ENCODE results near the gene NHS. TPM values are rescaled to one million over a fixed set of nuclear protein-coding genes. Genes with fewer than 3 reads are reported as not detected.
"Not testable (repeated sequence)": the region's sequence is repeated elsewhere in the genome, so short reads cannot be mapped to it uniquely, and the experiment has no call there.

The NHS gene
- total RNA-seq, 1 donor from 2014 or later = 117 TPM

DNA sequence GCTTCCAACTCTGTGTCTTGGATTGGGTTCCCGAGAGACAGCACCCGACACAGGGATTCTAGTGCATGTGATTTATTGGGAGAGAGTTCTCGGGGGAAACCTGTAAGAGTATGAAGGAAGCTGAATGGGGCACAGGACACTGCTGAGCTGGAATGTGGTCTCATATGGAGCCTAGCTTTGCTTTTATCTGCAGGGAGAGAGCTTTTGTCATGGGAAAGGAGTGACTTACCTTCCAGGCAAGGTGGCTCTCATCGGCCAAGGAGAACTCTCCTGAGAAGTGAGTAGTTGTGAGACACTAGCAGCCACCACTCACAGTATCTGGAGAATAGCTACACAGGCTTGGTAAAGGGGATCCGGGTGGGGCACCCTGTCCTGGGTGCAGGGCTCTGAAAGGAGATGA, 124.5 kb downstream of the NHS start:
- peak overlapping the region; percentile 22 for H3K27ac Mint-ChIP-seq
- no peaks in the 10 kb centered on the region for H3K9me3 Mint-ChIP-seq (ENCODE audit: low read depth)
- no peaks in the 10 kb centered on the region for H3K27me3 Mint-ChIP-seq
- peaks cover 53% of the 10 kb centered on the region for H3K4me1 Mint-ChIP-seq (ENCODE audit: low read depth)
- DNase-seq (ENCODE audit: low spot score, unreplicated experiment) = no peak
- peaks cover 1% of the 10 kb centered on the region for H3K36me3 Mint-ChIP-seq (ENCODE audit: insufficient read depth)
- TF ChIP-seq, protein P1, sequence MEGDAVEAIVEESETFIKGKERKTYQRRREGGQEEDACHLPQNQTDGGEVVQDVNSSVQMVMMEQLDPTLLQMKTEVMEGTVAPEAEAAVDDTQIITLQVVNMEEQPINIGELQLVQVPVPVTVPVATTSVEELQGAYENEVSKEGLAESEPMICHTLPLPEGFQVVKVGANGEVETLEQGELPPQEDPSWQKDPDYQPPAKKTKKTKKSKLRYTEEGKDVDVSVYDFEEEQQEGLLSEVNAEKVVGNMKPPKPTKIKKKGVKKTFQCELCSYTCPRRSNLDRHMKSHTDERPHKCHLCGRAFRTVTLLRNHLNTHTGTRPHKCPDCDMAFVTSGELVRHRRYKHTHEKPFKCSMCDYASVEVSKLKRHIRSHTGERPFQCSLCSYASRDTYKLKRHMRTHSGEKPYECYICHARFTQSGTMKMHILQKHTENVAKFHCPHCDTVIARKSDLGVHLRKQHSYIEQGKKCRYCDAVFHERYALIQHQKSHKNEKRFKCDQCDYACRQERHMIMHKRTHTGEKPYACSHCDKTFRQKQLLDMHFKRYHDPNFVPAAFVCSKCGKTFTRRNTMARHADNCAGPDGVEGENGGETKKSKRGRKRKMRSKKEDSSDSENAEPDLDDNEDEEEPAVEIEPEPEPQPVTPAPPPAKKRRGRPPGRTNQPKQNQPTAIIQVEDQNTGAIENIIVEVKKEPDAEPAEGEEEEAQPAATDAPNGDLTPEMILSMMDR (IDR thresholded peaks at IDR 0.05; ENCODE audit: unreplicated experiment) = no peak
- no peak overlapping the region for H3K4me3 Mint-ChIP-seq (ENCODE audit: low read depth)

DNA sequence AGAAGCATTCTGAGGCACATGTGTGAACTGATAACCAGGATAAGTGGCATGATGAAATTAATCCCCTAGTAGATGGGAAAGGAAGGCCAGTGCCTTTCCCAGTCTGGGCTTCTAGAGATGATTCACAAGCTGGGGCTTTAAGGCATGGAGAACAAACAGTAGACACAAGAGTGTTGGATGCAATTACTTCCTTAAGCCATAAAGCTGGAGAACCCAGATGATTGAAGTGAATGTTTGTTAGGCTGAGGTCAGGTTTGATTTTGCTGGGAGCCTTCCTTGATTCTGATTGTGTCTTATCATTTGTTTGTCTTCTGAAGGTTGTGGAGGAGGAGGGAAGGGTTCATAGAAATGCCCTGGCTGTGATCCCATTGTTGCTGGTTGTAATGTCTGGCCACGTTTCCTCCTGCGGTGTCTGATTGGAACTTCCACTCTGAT, 125.2 kb downstream of the NHS start:
- peak overlapping the region; percentile 81 for H3K27ac Mint-ChIP-seq
- H3K4me3 Mint-ChIP-seq (ENCODE audit: low read depth) = no peak overlapping the region
- TF ChIP-seq, protein P1 (IDR thresholded peaks at IDR 0.05; ENCODE audit: unreplicated experiment) = no peak

DNA sequence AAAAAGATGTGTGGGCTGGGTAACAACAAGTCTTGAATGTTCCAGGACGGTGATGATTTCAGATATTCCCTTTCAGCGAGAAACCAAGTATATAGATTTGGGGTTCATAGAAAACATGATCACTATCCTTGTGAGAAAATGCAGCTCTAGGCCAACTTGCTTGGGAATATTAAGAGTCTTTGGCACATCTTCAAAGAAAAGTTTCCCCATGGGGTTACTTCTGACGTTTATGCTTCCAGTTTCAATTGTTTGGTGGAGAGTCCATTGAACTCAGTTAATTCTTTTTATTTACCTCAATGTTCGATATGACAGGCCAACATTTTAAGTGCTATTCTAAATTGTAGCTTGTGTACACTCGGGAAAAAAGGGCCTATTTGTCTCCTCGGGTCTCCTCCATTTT, 126.7 kb downstream of the NHS start:
- H3K27me3 Mint-ChIP-seq = no peaks in the 10 kb centered on the region
- peaks cover 32% of the 10 kb centered on the region for H3K4me1 Mint-ChIP-seq (ENCODE audit: low read depth)
- H3K36me3 Mint-ChIP-seq (ENCODE audit: insufficient read depth) = peaks cover 10% of the 10 kb centered on the region
- H3K9me3 Mint-ChIP-seq (ENCODE audit: low read depth) = peaks cover 9% of the 10 kb centered on the region
- TF ChIP-seq, protein P1 (IDR thresholded peaks at IDR 0.05; ENCODE audit: unreplicated experiment) = no peak
- H3K4me3 Mint-ChIP-seq (ENCODE audit: low read depth) = no peak overlapping the region
- H3K27ac Mint-ChIP-seq = no peak overlapping the region
- no peak for DNase-seq (ENCODE audit: low spot score, unreplicated experiment)

More for the DNA sequence above, 125.2 kb downstream of the NHS start:
- peaks cover 1% of the 10 kb centered on the region for H3K36me3 Mint-ChIP-seq (ENCODE audit: insufficient read depth)
- DNase-seq (ENCODE audit: low spot score, unreplicated experiment) = no peak
- H3K9me3 Mint-ChIP-seq (ENCODE audit: low read depth) = no peaks in the 10 kb centered on the region
- H3K4me1 Mint-ChIP-seq (ENCODE audit: low read depth) = peaks cover 46% of the 10 kb centered on the region
- H3K27me3 Mint-ChIP-seq = no peaks in the 10 kb centered on the region

DNA sequence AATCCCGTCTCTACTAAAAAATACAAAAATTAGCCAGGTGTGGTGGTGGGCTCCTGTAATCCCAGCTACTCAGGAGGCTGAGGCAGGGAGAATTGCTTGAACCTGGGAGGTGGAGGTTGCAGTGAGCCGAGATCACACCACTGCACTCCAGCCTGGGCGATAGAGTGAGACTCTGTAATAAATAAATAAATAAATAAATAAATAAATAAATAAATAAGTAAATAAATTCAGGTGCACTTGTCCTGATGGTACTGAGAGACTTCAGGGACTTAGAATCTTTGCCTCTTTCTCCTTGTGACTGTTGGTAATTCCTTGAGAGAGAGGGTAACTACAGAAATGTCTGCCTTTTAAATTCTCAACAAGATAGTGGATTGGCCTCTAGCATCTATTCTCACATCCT, 131.4 kb downstream of the NHS start:
- H3K4me1 Mint-ChIP-seq (ENCODE audit: low read depth) = peaks cover 12% of the 10 kb centered on the region
- H3K36me3 Mint-ChIP-seq (ENCODE audit: insufficient read depth) = peaks cover 19% of the 10 kb centered on the region
- not testable (repeated sequence) for H3K27ac Mint-ChIP-seq; H3K4me3 Mint-ChIP-seq (ENCODE audit: low read depth); H3K27me3 Mint-ChIP-seq; DNase-seq (ENCODE audit: low spot score, unreplicated experiment)
- H3K9me3 Mint-ChIP-seq (ENCODE audit: low read depth) = peaks cover 17% of the 10 kb centered on the region

DNA sequence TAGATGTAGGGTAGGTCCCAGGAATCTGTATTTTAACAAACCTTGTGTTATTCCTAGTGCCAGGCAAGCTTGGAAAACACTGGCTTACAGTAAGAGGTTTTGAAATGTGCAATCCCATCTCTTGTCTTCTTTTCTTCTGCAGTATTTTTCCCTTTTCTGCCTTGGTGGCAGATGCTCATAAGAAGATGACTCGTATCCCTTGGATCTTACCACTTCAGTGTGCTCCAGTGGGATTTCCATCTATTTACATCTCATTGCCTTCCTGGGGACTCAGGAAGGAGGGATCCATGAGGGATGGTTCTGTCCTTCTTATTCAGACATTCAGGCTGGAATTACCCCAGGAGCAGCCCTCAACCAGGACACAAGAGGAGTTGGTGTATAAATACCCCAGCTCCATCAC, 136.6 kb downstream of the NHS start:
- H3K4me1 Mint-ChIP-seq (ENCODE audit: low read depth) = peaks cover 15% of the 10 kb centered on the region
- H3K27me3 Mint-ChIP-seq = no peaks in the 10 kb centered on the region
- no peak overlapping the region for H3K4me3 Mint-ChIP-seq (ENCODE audit: low read depth)
- peaks cover 9% of the 10 kb centered on the region for H3K9me3 Mint-ChIP-seq (ENCODE audit: low read depth)
- H3K27ac Mint-ChIP-seq = no peak overlapping the region
- peaks cover 13% of the 10 kb centered on the region for H3K36me3 Mint-ChIP-seq (ENCODE audit: insufficient read depth)
- no peak for DNase-seq (ENCODE audit: low spot score, unreplicated experiment)
- TF ChIP-seq, protein P1 (IDR thresholded peaks at IDR 0.05; ENCODE audit: unreplicated experiment) = no peak

DNA sequence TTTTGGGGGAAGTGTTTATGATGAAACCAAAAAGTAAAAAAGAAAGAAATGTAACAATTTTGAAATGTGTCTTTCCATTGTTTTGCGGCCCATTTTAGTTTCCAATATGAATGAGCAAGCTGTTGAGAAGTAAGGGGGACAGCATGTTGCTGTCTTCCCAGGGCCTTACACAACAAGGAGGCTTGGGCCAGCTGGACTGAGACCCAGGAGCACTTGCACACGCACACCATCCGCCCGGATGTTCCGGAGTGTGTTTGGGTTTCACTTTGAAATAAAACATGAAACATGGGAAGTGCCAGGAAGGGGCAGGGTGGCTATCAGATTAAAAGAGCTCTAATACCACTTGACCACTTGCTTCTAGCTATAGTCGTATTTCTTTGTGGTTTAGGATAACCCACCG, 144.4 kb downstream of the NHS start:
- no peak for DNase-seq (ENCODE audit: low spot score, unreplicated experiment)
- Mint-ChIP-seq H3K27ac (no peak overlapping the region), H3K4me3 (ENCODE audit: low read depth) (no peak overlapping the region), H3K9me3 (ENCODE audit: low read depth) (peaks cover 4% of the 10 kb centered on the region), H3K4me1 (ENCODE audit: low read depth) (peaks cover 20% of the 10 kb centered on the region), H3K27me3 (no peaks in the 10 kb centered on the region), H3K36me3 (ENCODE audit: insufficient read depth) (peaks cover 7% of the 10 kb centered on the region)
- TF ChIP-seq, protein P1 (IDR thresholded peaks at IDR 0.05; ENCODE audit: unreplicated experiment) = no peak
